DOHH2 (cell line): ENCODE data around the gene SLC30A9.

Source experiments
- EZH2phosphoT487 ChIP-seq: fragments of 200-600 bp; sonication (generic); IDR thresholded peaks from 2 replicates; pipeline ENCODE4 v1.6.1; 2017; ENCODE audit warnings: borderline replicate concordance, mild to moderate bottlenecking, antibody characterized with exemption, low read length, moderate library complexity, mixed read lengths
- TF ChIP-seq, protein P1 (sequence below): fragments of 200-600 bp; sonication (generic); IDR thresholded peaks from one replicate; pipeline ENCODE4 v1.5.1; 2014; ENCODE audit warnings: antibody characterized with exemption, mild to moderate bottlenecking, low read depth, low read length; ENCODE audit not compliant: poor library complexity, severe bottlenecking

- TF ChIP-seq, protein P1, sequence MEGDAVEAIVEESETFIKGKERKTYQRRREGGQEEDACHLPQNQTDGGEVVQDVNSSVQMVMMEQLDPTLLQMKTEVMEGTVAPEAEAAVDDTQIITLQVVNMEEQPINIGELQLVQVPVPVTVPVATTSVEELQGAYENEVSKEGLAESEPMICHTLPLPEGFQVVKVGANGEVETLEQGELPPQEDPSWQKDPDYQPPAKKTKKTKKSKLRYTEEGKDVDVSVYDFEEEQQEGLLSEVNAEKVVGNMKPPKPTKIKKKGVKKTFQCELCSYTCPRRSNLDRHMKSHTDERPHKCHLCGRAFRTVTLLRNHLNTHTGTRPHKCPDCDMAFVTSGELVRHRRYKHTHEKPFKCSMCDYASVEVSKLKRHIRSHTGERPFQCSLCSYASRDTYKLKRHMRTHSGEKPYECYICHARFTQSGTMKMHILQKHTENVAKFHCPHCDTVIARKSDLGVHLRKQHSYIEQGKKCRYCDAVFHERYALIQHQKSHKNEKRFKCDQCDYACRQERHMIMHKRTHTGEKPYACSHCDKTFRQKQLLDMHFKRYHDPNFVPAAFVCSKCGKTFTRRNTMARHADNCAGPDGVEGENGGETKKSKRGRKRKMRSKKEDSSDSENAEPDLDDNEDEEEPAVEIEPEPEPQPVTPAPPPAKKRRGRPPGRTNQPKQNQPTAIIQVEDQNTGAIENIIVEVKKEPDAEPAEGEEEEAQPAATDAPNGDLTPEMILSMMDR: no peak
- TF ChIP-seq EZH2phosphoT487: no peak
These were observed 17.9 kb downstream of the SLC30A9 start for GRCh38 chr4:42008011-42008786.
